Activated CD4-positive, alpha-beta T cell treated with anti-CD3 and anti-CD28 coated beads for 1 hour (primary cell): ENCODE results near the gene TTC21A.

Source experiments
- DNase-seq: peaks from one replicate; pipeline ENCODE4 v3.0.0-alpha.2; 2020

The TTC21A gene

GRCh38 chr3:39118931-39119660 is 11.6 kb downstream of the TTC21A start:
- no peak for DNase-seq

- DNase-seq: no peak
Observed at GRCh38 chr3:39121621-39122020, 14.1 kb downstream of the TTC21A start.

GRCh38 chr3:39122813-39123212 is 15.3 kb downstream of the TTC21A start:
- DNase-seq: no peak

DNA sequence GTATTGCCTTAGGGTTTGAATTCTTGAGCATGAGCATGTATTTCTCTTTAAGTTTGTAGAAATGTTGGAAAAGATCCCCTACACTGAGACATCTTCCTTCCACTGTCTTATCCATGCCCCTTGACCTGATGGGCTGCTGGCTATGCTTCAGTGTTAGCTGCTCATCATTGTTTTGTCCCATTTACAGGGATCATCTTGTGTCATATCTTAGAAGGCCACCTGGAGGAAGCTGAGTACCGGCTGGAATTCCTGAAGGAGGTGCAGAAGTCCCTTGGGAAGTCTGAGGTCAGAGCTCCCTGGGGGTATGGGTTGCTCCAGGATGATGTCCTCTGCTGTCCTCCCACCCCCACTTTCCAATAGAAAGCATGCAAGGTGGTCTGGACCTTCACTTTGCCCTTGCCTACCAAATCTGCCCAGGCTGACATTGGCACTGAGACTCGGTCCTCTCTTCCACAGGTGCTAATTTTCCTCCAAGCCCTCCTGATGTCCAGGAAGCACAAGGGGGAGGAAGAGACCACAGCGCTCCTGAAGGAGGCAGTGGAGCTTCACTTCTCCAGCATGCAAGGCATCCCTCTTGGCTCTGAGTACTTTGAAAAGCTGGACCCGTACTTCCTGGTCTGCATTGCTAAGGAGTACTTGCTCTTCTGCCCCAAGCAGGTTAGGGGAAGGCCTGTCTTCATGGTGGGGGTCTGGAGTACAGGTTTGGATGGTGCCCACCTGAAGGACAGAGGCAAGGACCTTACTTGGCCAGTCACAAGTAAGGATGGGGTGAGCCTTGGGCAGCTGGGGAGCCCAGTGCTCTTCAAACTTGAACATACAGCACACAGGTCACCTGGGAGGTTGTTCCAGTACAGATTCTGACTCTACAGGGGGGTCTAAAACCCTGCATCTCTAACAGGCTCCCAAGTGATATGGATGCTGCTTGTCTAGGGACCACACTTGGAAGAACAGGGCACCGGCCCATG is 17.7 kb downstream of the TTC21A start:
- no peak for DNase-seq

GRCh38 chr3:39125841-39126500 is 18.5 kb downstream of the TTC21A start:
- no peak for DNase-seq

DNA sequence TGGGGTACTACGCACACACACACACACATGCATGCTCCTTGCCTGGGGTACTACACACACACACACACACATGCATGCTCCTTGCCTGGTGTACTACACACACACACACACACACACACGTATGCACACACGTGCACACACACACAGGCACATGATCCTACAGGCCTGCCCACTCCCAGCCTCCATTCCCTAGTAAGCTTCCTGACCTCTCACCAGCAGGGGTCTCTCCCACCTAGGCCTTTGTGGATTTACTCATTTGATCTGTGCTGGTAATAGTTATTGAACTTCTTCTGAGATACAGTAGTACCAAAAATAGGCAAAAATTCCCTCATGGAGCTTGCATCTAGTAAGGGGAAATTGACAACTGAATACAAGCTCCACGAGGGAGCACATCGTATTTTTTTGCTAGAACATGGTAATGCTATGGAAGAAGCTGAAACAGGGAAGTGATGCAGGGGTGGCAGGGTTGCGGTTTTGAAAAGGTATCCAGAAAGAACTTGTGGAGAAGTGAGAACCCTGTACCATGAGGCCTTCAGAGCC is 19.1 kb downstream of the TTC21A start:
- no peak for DNase-seq

DNA sequence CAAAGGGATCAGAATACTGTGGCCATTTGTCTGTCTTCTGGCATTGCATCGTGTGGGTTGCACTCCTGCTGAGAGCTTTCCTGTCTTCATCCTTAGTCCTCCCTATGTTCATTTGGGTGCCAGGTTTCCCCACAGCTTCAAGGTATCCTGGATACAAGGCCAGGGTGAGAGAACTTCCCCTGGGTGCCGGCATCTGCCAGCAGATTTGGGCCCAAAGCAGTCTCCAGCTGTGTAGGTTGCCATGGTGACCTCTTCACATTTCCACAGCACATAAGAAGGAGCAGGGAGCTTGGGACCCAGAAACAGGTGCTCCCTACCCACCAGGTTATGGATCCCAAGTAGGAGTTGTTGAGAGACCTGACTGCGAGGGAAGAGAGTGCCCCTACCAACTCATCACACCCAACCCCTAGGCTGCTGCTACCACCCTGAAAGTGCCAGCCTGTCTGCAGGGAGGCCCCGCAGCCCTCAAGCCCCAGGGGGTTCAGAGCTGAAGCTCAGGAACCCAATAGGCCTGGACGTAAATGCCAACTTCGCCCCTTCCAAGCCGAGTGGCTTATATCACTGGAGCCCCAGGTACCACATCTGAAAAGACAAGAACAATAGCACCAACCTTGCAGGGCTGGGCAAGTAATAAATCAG is 19.9 kb downstream of the TTC21A start:
- DNase-seq: no peak

DNA sequence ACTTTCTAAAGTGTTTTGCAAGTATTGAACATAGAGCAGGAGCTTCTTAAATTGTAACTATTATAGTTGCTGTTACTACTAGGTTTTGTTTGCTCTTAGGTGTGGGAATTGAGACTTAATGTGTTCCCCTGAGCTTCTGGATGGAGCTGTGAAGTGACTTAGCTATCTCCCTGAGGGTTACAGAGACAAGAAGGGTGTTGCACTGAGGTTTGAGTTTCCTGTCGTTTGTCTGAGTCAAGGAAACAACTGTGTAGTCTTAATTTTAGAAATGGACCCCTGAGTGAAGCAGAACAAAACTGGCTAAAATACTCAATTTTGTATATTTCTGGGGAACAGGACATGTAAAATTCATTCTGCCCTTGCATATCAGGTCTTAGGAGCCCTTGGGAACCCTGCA is 20.4 kb downstream of the TTC21A start:
- no peak for DNase-seq

GRCh38 chr3:39128951-39129350 is 21.5 kb downstream of the TTC21A start:
- no peak for DNase-seq

DNA sequence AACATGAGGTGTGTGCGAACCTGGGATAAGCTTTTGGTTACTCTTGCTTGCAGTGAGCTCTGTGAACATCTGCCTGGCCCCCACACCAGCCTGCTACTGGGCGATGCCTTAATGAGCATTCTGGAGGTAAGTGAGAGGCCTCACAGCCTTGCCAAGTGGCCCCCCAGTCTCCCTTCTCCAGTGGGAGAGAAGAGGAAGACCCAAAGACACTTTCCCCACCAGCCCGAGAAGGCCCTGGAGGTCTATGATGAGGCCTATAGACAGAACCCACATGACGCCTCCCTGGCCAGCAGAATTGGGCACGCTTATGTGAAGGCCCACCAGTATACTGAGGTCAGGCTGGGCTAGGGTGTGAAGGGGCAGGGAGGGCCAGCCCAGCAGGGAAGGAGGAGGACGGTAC is 22.5 kb downstream of the TTC21A start:
- DNase-seq: no peak

GRCh38 chr3:39130693-39131265 is 23.3 kb downstream of the TTC21A start:
- DNase-seq: no peak

GRCh38 chr3:39132096-39133092 is 24.9 kb downstream of the TTC21A start:
- DNase-seq: no peak

- no peak for DNase-seq
Observed at GRCh38 chr3:39133093-39133490, 25.6 kb downstream of the TTC21A start.

GRCh38 chr3:39133822-39134221 is 26.3 kb downstream of the TTC21A start:
- DNase-seq: no peak

DNA sequence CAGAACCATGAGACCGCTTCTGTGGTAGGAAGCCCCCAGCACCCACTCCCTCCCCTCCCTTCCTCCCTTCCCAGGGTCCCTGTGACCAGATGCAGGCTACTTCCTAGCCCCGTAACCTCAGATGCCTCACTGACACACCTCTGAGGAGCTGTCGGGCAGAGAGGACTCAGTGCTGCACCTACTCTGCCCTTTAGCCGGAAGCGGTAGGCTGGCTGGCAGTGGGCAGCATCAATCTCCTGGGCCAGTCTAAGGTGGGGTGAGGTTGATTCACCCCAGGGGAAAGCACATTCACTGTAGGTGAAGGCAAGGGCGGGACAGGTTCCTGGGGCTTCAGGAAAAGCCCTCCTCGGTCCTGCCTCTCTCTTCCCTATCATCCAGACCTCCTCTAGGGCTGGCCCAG is 26.8 kb downstream of the TTC21A start:
- no peak for DNase-seq

- no peak for DNase-seq
Observed at GRCh38 chr3:39135170-39135805, 27.8 kb downstream of the TTC21A start.

DNA sequence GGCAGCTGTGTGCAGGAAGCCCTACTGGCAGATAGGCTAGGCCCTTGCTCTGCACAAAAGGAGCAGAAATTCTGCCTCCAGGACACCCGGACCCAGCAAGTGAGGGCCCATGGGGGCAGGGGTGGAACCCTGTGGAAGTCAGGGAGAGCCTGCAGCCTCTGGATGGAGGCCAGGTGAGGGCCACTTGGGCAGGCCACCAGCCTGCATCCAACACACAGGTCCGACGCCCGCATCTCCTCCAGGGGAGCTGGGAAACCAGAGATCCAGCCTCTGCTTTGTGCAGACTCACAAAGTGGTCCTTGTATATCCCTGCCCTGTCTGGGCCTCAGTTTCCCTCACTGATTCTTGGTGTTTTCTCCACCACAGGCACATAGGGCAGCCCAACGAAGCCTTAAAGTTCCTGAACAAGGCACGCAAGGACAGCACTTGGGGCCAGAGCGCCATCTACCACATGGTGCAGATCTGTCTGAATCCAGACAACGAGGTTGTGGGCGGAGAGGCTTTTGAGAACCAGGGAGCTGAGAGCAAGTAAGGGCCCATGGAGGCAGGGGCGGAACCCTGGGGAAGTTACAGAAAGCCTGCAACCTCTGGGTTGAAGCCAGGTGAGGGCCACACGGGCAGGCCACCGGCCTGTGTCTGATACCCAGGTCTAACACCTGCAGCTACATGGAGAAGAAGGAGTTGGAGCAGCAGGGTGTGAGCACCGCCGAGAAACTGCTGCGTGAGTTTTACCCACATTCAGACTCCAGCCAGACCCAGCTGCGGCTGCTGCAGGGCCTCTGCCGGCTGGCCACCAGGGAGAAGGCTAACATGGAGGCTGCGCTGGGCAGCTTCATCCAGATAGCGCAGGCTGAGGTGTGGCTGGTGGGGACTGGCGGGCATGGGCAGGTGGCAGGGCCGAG is 29.3 kb downstream of the TTC21A start:
- no peak for DNase-seq

DNA sequence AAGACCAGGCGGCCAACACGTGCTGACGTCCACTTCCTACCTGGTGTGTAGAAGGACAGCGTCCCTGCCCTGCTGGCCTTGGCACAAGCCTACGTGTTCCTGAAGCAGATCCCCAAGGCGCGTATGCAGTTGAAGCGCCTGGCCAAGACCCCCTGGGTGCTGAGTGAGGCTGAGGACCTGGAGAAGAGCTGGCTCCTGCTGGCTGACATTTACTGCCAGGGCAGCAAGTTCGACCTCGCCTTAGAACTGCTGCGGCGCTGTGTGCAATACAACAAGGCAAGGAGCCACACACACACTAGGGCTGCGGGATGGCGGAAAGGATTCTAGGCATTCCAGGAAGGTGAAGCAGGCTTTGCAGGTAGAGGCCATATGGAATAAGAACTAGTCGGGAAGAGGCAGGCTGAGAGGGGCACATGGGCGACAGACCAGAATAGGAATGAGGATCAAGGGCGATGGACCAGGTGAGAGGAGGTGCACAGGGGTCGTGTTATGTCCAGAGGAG is 30.0 kb downstream of the TTC21A start:
- no peak for DNase-seq
